Measurements from ENCODE around the gene TSPAN1. TPM values are rescaled to one million over a fixed set of nuclear protein-coding genes. Genes with fewer than 3 reads are reported as not detected.
A peak's percentile ranks its signal among the peaks of the same experiment; 100 is the strongest.

TSPAN1 gene
- total and polyA plus RNA-seq, 2 of the 13 experiments (the other 11 are each of a cell fraction or from before 2014, with no cell fraction given): 1.7 to 2.9 TPM

DNA sequence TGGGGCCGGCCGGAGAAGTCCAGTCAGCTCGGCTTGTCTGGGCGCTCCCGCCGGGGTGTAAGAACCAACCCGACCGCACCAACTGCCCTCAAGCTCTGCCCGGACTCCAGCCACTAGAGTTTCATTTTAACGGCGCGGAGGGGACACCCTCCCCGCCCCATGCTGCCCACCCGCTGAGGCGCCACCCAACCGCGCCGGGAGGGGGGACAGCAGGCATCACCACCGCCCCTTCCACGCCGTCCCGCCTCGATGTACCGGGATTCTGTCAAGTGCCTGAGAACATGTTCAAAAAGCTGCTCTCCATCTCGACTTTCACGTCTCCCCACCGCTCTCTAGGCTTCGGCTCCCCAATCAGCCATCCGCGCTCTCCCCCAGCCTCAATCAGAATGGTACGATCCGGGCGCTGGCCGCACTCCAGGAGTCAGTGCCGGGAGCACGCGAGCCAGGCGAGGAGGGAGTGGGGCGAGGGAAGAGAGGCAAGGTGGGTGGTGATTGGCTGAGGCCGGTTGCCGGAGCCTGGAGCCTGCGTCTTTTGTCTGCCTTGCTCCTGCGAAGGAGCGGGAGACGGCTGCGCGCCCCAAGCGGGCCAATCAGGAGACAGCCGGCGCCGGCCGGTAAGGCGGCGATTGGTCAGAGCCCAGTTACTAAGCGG, 42.2 kb upstream of the TSPAN1 start, which contains the start of gene PIK3R3 (continued):
- TF ChIP-seq, protein P1, sequence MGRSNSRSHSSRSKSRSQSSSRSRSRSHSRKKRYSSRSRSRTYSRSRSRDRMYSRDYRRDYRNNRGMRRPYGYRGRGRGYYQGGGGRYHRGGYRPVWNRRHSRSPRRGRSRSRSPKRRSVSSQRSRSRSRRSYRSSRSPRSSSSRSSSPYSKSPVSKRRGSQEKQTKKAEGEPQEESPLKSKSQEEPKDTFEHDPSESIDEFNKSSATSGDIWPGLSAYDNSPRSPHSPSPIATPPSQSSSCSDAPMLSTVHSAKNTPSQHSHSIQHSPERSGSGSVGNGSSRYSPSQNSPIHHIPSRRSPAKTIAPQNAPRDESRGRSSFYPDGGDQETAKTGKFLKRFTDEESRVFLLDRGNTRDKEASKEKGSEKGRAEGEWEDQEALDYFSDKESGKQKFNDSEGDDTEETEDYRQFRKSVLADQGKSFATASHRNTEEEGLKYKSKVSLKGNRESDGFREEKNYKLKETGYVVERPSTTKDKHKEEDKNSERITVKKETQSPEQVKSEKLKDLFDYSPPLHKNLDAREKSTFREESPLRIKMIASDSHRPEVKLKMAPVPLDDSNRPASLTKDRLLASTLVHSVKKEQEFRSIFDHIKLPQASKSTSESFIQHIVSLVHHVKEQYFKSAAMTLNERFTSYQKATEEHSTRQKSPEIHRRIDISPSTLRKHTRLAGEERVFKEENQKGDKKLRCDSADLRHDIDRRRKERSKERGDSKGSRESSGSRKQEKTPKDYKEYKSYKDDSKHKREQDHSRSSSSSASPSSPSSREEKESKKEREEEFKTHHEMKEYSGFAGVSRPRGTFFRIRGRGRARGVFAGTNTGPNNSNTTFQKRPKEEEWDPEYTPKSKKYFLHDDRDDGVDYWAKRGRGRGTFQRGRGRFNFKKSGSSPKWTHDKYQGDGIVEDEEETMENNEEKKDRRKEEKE (IDR thresholded peaks at IDR 0.05): no peak
- TF ChIP-seq NCOR1 (IDR thresholded peaks at IDR 0.05; ENCODE audit: borderline replicate concordance, low read length) (no peak), ZSCAN20 (CRISPR knock-in tag; IDR thresholded peaks at IDR 0.05; ENCODE audit: borderline replicate concordance) (peak; percentile 87), CEBPG (CRISPR knock-in tag; IDR thresholded peaks at IDR 0.05) (peak; percentile 61), ZNF160 (CRISPR knock-in tag; IDR thresholded peaks at IDR 0.05) (peak; percentile 78), ATRX (CRISPR knock-in tag; IDR thresholded peaks at IDR 0.05; ENCODE audit: borderline replicate concordance) (no peak), GFI1 (CRISPR knock-in tag; IDR thresholded peaks at IDR 0.05; ENCODE audit: borderline replicate concordance) (peak; percentile 88), HMG20B (CRISPR knock-in tag; conservative IDR thresholded peaks at IDR 0.05) (peak; percentile 55; the same call in 1 of the 2 replicates), ZNF136 (CRISPR knock-in tag; IDR thresholded peaks at IDR 0.05; ENCODE audit: low read depth) (no peak; the same call in 1 of the 2 replicates), NCOA1 (CRISPR knock-in tag; IDR thresholded peaks at IDR 0.05) (peak; percentile 94), KDM1A (CRISPR knock-in tag; IDR thresholded peaks at IDR 0.05) (peak; percentile 47; the same call in 1 of the 2 replicates), ZNF101 (CRISPR knock-in tag; IDR thresholded peaks at IDR 0.05; ENCODE audit: borderline replicate concordance, low read depth) (peak; percentile 56; the same call in 1 of the 2 replicates), CCDC6 (CRISPR knock-in tag; IDR thresholded peaks at IDR 0.05) (peak; percentile 99), ATF1 (CRISPR knock-in tag; IDR thresholded peaks at IDR 0.05) (peak; percentile 61; the same call in 1 of the 2 replicates), JUND (CRISPR knock-in tag; IDR thresholded peaks at IDR 0.05) (0 out of 2 replicates have a peak, but pooled peaks have one; percentile 44), FOXM1 (CRISPR knock-in tag; IDR thresholded peaks at IDR 0.05) (peak; percentile 91), NRL (CRISPR knock-in tag; IDR thresholded peaks at IDR 0.05; ENCODE audit: borderline replicate concordance) (peak; percentile 92)
- TF ChIP-seq, protein P2, sequence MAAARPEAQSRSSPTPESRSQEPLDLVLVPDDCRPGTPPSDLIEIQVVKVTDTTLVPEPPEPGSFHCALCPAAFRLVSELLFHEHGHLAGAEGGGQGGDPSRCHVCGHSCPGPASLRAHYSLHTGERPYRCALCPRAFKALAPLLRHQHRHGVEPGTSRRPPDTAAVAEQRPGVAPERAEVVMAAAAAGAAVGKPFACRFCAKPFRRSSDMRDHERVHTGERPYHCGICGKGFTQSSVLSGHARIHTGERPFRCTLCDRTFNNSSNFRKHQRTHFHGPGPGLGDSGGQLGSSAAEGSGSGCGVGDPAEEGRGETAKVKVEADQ (CRISPR knock-in tag; IDR thresholded peaks at IDR 0.05; ENCODE audit: borderline replicate concordance): 0 out of 2 replicates have a peak, but pooled peaks have one; percentile 90
- TF ChIP-seq, protein P3, sequence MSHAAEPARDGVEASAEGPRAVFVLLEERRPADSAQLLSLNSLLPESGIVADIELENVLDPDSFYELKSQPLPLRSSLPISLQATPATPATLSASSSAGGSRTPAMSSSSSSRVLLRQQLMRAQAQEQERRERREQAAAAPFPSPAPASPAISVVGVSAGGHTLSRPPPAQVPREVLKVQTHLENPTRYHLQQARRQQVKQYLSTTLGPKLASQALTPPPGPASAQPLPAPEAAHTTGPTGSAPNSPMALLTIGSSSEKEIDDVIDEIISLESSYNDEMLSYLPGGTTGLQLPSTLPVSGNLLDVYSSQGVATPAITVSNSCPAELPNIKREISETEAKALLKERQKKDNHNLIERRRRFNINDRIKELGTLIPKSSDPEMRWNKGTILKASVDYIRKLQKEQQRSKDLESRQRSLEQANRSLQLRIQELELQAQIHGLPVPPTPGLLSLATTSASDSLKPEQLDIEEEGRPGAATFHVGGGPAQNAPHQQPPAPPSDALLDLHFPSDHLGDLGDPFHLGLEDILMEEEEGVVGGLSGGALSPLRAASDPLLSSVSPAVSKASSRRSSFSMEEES (CRISPR knock-in tag; IDR thresholded peaks at IDR 0.05): peak; percentile 96
- TF ChIP-seq, protein P4, sequence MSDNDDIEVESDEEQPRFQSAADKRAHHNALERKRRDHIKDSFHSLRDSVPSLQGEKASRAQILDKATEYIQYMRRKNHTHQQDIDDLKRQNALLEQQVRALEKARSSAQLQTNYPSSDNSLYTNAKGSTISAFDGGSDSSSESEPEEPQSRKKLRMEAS (IDR thresholded peaks at IDR 0.05): peak; percentile 100
- TF ChIP-seq, protein P5, sequence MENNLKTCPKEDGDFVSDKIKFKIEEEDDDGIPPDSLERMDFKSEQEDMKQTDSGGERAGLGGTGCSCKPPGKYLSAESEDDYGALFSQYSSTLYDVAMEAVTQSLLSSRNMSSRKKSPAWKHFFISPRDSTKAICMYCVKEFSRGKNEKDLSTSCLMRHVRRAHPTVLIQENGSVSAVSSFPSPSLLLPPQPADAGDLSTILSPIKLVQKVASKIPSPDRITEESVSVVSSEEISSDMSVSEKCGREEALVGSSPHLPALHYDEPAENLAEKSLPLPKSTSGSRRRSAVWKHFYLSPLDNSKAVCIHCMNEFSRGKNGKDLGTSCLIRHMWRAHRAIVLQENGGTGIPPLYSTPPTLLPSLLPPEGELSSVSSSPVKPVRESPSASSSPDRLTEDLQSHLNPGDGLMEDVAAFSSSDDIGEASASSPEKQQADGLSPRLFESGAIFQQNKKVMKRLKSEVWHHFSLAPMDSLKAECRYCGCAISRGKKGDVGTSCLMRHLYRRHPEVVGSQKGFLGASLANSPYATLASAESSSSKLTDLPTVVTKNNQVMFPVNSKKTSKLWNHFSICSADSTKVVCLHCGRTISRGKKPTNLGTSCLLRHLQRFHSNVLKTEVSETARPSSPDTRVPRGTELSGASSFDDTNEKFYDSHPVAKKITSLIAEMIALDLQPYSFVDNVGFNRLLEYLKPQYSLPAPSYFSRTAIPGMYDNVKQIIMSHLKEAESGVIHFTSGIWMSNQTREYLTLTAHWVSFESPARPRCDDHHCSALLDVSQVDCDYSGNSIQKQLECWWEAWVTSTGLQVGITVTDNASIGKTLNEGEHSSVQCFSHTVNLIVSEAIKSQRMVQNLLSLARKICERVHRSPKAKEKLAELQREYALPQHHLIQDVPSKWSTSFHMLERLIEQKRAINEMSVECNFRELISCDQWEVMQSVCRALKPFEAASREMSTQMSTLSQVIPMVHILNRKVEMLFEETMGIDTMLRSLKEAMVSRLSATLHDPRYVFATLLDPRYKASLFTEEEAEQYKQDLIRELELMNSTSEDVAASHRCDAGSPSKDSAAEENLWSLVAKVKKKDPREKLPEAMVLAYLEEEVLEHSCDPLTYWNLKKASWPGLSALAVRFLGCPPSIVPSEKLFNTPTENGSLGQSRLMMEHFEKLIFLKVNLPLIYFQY (CRISPR knock-in tag; IDR thresholded peaks at IDR 0.05; ENCODE audit: borderline replicate concordance): peak; percentile 59; the same call in 1 of the 2 replicates

Data from HepG2 (cell line).